Fibroblast of skin of abdomen (primary cell): ENCODE results near the gene KDM2B.

Experiments
- DNase-seq: peaks from one replicate; pipeline ENCODE4 v3.0.0-alpha.2; 2013

Gene KDM2B

DNA sequence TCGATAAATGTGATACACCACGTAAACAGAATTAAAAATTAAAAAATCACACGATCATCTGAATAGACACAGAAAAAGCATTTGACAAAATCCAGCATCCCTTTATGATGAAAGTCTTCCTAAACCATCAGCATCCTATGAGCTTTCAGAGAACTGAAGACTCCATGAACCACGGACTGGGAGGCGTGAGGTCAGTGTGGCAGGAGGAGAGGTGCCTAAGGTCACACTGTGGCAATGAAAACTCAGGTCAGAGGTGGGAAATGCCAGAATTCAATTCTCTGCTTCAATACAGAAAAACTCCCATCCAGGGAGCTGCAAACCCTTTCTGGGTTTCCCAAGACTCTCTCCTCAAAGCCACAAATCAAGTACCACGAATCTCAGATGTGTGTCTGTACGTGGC lies 51.6 kb downstream of the KDM2B start:
- no peak for DNase-seq

DNA sequence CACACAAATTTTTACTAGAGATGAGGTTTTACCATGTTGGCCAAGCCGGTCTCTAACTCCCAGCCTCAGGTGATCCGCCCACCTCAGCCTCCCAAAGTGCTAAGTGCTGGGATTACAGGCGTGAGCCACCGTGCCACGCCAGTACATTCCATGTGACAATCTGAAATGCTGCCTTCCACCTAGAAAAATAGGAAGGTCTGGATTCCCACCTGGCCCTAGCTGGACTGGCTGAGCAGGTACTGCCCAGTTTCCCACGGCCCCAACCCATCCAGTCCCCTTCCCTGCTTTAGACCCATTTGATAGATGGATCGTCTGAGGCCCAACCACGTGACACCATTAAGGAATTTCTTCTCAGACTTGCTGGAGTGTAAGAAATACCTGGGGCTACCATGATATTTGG lies 55.4 kb downstream of the KDM2B start:
- DNase-seq = no peak

- DNase-seq = no peak
These were observed 56.5 kb downstream of the KDM2B start for GRCh38 chr12:121524196-121524916.

DNA sequence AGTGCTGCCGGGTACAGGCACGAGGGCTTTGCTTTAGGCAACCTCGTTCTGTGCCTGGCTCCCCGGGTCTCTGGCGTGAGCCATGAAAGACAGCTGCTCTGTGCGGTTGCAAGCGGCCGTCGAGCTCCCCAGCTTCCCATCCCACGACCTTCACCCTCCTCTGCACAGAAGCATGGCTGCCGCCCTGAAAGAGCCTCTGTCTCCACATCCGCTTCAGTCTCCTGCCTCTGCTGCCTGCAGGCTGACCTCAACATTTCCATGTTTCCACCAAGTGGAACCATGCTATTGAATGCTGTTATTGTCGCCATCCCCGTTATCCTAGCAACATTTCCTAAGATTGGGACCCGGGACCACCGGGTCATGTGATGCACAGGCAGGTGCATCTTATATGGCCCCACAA lies 57.1 kb downstream of the KDM2B start:
- no peak for DNase-seq

- no peak for DNase-seq
These were observed 57.9 kb downstream of the KDM2B start for GRCh38 chr12:121522971-121523370.

DNA sequence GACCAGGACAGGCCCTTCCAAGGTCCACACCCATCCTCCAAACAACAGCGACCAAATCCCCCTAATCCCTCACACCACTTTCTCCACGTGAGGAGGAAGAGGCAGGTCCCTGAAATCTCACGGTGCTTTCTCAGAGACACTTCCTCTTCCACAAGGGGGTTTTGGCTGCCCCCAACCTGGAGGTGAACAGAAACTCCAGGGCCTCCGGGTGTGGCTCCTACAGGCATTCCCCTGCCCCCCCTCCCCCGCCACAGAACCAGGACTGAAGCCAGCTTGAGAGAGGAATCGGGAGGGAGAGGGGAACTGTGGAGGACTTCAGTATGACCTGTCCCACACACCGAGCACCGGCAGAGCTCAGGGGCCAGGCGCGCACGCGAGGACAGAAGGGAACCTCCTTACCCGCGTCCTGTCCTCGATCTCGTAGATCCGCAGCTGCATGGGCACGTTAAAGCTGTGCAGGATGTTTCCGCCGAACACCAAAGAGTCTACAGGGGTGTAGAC lies 60.2 kb downstream of the KDM2B start:
- DNase-seq = no peak

GRCh38 chr12:121520119-121520518 lies 60.7 kb downstream of the KDM2B start:
- DNase-seq = no peak

DNA sequence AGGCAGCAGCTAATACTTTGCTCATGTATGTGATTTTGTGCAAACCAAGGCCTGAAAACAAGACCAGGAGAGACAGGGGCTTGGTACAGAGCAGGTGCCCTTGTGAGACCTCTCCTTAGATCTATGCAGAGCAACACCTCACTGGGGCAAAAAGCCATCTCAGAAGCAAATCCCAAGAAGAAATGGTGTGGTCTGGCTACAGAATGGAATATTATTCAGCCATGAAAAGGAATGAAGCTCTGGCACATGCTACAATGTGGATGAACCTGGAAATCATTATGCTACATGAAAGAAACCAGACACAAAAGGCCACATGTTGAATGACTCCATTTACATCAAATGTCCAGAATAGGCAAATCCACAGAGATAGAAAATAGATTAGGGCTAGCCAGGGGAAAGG lies 61.6 kb downstream of the KDM2B start:
- DNase-seq = no peak

- DNase-seq = no peak
These were observed 62.2 kb downstream of the KDM2B start for GRCh38 chr12:121518656-121519055.

GRCh38 chr12:121516437-121517011 lies 64.3 kb downstream of the KDM2B start:
- no peak for DNase-seq

- DNase-seq = no peak
These were observed 65.2 kb downstream of the KDM2B start for GRCh38 chr12:121515615-121516014.

DNA sequence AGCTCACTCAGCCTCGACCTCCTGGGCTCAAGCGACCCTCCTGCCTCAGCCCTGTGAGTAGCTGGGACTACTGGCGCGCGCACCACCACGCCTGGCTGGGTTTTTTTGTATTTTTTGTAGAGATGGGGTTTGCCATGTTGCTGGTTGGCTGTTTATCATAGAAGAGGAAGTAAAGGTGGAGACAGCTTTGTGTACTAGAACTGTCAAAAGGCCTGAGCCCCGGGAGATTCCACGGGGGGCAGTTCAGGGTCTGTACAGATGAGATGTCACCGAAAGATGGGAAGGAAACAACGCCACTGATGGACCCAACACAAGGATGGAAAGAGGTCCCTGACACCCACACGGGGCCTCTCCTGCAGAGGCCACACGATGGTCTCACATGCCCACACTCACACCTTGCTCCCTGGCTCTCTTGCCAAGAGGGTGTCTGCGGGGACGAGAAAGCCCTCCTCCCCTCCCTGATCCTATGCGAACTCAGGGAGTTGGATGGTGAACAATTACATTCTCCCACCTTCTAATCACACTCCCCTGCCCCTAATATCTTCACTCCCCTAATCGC lies 66.6 kb downstream of the KDM2B start:
- no peak for DNase-seq

DNA sequence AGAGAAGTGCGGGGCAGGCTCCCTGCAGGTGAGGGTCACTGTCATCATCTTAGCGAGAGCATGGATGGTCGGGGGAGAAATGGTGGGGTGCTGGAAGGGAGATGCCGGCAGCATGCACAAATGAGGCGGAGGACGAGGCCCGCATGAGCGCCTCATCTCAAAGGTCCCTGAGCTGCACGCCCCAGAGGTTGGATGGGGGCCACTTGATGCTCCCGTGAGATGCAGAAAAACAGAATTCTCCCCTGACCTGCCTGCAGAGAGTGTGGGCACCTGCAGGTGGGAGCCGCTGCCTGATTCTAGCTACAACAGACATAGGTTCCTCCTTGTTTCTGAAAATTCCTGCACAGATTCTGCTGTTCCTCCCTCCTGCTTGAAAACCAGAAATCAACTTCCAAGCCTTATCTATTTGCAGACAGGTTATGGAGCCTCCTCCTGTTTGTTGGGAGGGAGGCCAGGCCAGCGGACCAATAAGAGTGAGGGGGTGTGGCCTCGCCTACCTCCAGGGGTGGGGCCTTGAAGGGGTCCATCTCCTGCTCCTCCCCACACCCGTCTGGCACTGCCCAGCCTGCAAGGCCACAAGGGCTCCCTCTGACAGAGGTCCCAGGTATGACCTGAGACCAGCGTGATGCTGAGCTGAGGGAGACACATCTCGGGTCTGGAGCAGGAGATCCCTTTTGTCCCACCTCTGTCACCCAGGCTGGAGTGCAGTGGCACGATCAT lies 67.2 kb downstream of the KDM2B start:
- DNase-seq = no peak

DNA sequence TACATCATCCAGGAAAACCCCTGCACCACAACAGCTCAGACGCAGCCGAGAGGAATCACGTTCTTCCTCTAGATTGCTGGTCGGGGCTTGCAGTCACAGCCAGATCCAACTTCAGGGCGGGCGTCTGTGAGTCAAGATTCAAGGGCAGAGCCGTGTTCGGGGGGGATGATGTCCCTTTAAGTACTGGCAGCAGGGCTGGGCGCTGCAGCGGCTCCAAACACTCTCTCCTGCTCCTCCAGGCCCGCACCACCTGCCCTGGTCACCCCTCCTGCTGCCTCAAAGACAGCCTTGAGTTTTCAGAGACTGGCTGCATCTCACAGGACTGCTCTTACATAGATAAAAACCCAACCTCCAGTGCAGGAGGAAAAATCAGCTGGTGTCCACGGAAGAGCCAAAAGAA lies 68.3 kb downstream of the KDM2B start:
- DNase-seq = no peak

- no peak for DNase-seq
These were observed 68.9 kb downstream of the KDM2B start for GRCh38 chr12:121511916-121512315.

- DNase-seq = no peak
These were observed 71.5 kb downstream of the KDM2B start for GRCh38 chr12:121509339-121509738.

DNA sequence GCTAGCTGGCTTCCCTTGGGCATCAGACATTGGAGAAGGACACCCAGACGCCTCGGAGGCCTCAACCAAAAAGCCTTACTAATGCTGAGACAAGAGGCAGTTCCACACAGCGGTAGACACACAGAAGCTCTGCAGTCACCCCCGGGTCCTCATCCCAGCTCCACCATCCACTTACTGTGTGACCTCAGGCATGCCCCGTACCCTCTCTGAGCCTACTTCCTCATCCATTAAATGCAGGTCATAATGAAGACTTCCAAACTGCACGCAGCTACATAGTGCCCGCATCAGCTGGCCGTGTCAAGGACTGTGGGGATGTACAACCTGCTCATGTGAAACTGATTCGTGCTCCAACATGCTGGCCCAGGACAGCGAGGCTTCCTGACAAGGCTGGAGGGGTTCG lies 72.3 kb downstream of the KDM2B start:
- DNase-seq = no peak

- DNase-seq = no peak
These were observed 72.8 kb downstream of the KDM2B start for GRCh38 chr12:121507984-121508383.

DNA sequence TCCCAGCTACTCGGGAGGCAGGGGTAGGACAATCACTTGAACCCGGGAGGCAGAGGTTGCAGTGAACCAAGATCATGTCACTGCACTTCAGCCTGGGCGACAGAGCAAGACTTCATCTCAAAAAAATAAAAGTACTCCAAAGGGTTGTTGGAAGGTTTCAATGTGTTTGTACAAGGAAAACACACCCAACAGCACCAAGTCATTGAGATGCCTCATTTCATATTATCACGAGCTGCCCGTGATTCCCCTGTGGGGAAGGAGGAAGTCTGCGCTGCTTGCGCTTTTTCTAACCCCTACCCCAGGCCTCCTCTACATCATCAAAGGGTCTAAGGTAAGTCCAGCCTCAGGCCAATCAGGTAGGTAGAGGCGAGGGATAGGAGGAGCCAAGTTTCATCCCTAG lies 73.6 kb downstream of the KDM2B start:
- DNase-seq = no peak

GRCh38 chr12:121505513-121505912 lies 75.3 kb downstream of the KDM2B start:
- peak; percentile 17 for DNase-seq

DNA sequence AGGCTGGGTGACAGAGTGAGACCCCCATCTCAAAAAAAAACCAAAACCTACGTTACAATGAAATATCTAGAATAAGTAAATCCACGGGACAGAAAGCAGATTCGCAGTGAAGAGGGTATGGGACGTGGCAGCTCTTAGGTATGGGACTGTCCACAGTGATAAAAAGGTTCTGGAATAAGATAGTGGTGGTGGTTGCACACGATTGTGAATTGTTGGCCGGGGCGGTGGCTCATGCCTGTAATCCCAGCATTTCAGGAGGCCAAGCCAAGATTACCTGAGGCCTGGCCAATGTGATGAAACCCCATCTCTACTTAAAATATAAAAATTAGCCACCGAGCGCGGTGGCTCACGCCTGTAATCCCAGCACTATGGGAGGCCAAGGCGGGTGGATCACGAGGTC lies 76.3 kb downstream of the KDM2B start:
- no peak for DNase-seq

DNA sequence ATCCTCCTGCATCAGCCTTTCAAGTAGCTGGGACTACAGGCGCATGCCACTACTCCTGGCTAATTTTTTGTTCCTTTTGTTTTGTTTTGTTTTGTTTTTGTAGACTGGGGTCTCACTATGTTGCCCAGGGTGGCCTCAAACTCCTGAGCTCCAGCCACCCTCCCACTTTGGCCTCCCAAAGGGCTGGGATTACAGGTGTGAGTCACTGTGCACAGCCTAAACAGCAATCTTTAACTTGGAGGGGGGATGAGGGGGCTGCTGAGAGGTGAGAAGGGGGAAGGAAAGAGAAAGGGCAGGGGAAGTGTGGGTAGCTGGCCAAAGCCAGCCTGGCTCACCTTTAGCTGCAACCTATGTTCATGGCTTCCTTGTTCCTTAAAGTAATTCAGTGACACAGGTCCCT lies 77.4 kb downstream of the KDM2B start:
- DNase-seq = no peak

DNA sequence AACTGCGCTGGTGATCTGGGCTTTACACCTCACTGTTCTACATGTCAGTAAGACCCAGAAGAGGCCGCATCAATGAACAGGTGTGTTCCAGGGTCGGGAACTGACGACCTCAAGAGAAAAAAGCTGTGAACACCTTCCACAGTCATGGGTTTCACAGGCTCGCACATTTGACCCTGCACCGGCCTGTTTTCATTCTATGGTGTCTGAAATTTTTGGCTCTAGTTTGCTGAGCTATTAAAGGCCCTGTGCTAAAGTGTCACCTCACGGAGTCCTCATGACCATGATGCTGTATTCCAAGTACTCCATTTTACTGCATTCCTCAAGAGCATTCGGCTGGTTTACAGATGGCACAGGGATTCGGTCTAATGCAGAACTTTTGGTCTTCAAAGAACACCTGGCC lies 78.9 kb downstream of the KDM2B start:
- no peak for DNase-seq
